Mucosa of descending colon (tissue), 3 donors: ENCODE measurements around the gene NFIC. TPM values are rescaled to one million over a fixed set of nuclear protein-coding genes. Genes with fewer than 3 reads are reported as not detected.

ENCODE experiments used
- ATAC-seq: fragments of 200-7000 bp; cut with Tn5 transposase; one replicate; pipeline ENCODE4 v1.9.1; 2020; ENCODE audit warnings: mild to moderate bottlenecking, moderate library complexity
- DNase-seq, 3 donors: peaks; one replicate each; pipeline ENCODE4 v3.0.0-alpha.2; 2020
- H3K36me3 ChIP-seq: fragments of 200-600 bp; one replicate; pipeline ENCODE4 v1.8.0; 2021; ENCODE audit warnings: low read depth, mild to moderate bottlenecking
- H3K4me1 ChIP-seq: fragments of 200-600 bp; one replicate; pipeline ENCODE4 v1.8.0; 2021; ENCODE audit warnings: low read depth, mild to moderate bottlenecking
- H3K4me3 ChIP-seq: fragments of 200-600 bp; one replicate; pipeline ENCODE4 v1.8.0; 2021; ENCODE audit warnings: mild to moderate bottlenecking
- H3K9me3 ChIP-seq: fragments of 200-600 bp; one replicate; pipeline ENCODE4 v1.8.0; 2021; ENCODE audit warnings: mild to moderate bottlenecking
- CTCF ChIP-seq: fragments of 200-600 bp; IDR thresholded peaks from one replicate; pipeline ENCODE4 v1.8.0; 2022; ENCODE audit warnings: antibody characterized with exemption, mild to moderate bottlenecking
- intact Hi-C, 2 donors: fragments of 100-400 bp; cut with DNase I in 1 of 2; cut with micrococcal nuclease in 1 of 2; formaldehyde crosslinking; loops; one replicate each; pipeline versions ENCODE4 v1.11.0 to v1.11.1; 2022; cut with DNase I, micrococcal nuclease
- total RNA-seq, 3 donors: library from RNA; stranded (reverse); fragmentation: NEBNext Ultra II Directional in 2 of 3; extraction: Animal tissue kit (Norgen Biotek cat#: 25700) in 2 of 3; gene quantifications; one replicate each; pipeline versions ENCODE4 v1.2.1 to v1.2.4, GENCODE V29; 2021 to 2023
- donor health status: DM: no; HTN: no; CAD: no; lungs with moderate emphysema.
- donor health status: DM: no; HTN: no; CAD: no.
- donor health status: DM: no; HTN: yes; CAD: no.

Gene NFIC
- total RNA-seq, 3 donors from 2014 or later = 38.4 to 210 (median 79.3) TPM

GRCh38 chr19:3321696-3322095 lies 44.7 kb upstream of the NFIC start:
- TF ChIP-seq CTCF = no peak
- H3K9me3 ChIP-seq = no peaks in the 10 kb centered on the region
- DNase-seq (no peak), ATAC-seq (no peak)
- H3K4me3 ChIP-seq = no peak overlapping the region
- intact Hi-C loops = no loop called here
- H3K36me3 ChIP-seq = no peaks in the 10 kb centered on the region
- no peaks in the 10 kb centered on the region for H3K4me1 ChIP-seq

GRCh38 chr19:3322199-3322978 lies 44.0 kb upstream of the NFIC start:
- no peak overlapping the region for H3K4me3 ChIP-seq
- intact Hi-C loops = no loop called here
- ATAC-seq = no peak
- TF ChIP-seq CTCF = no peak
- no peaks in the 10 kb centered on the region for H3K4me1 ChIP-seq
- no peaks in the 10 kb centered on the region for H3K9me3 ChIP-seq
- H3K36me3 ChIP-seq = no peaks in the 10 kb centered on the region
- no peak for DNase-seq

- H3K4me1 ChIP-seq = no peaks in the 10 kb centered on the region
- no peak overlapping the region for H3K4me3 ChIP-seq
- no peak for ATAC-seq
- no peaks in the 10 kb centered on the region for H3K9me3 ChIP-seq
- no peaks in the 10 kb centered on the region for H3K36me3 ChIP-seq
- intact Hi-C loops = no loop called here
- DNase-seq = no peak
- no peak for TF ChIP-seq CTCF
Measured at GRCh38 chr19:3323026-3323425, 43.4 kb upstream of the NFIC start.

GRCh38 chr19:3323658-3324057 lies 42.7 kb upstream of the NFIC start:
- Histone ChIP-seq H3K9me3 (no peaks in the 10 kb centered on the region), H3K4me1 (no peaks in the 10 kb centered on the region), H3K4me3 (no peak overlapping the region), H3K36me3 (no peaks in the 10 kb centered on the region)
- ATAC-seq (no peak), DNase-seq (no peak)
- intact Hi-C loops = no loop called here
- TF ChIP-seq CTCF = no peak

GRCh38 chr19:3324405-3324856 lies 42.0 kb upstream of the NFIC start:
- no peak overlapping the region for H3K4me3 ChIP-seq
- ATAC-seq (peak; percentile 78), DNase-seq (peak in 2 of 3 donors; percentile 82 to 85)
- intact Hi-C loops = no loop called here
- no peaks in the 10 kb centered on the region for H3K36me3 ChIP-seq
- no peaks in the 10 kb centered on the region for H3K4me1 ChIP-seq
- TF ChIP-seq CTCF = peak; percentile 54
- no peaks in the 10 kb centered on the region for H3K9me3 ChIP-seq
